WERI-Rb-1 (cell line): ENCODE results near the gene SNX32.

Experiments used
- DNase-seq: peaks from one replicate; pipeline ENCODE4 v3.0.0-alpha.2; 2020
- H3K27ac ChIP-seq: fragments of 250-450 bp; sonication (Bioruptor Pico); 2 replicates; pipeline ENCODE4 v1.5.1; 2020; ENCODE audit warnings: mild to moderate bottlenecking, moderate library complexity
- H3K27me3 ChIP-seq: fragments of 250-450 bp; sonication (Bioruptor Pico); 2 replicates; pipeline ENCODE4 v1.5.1; 2021; ENCODE audit warnings: mild to moderate bottlenecking, low read depth, moderate library complexity; ENCODE audit not compliant: insufficient read depth, severe bottlenecking
- H3K36me3 ChIP-seq: fragments of 250-450 bp; sonication (Bioruptor Pico); 2 replicates; pipeline ENCODE4 v1.5.1; 2020; ENCODE audit warnings: mild to moderate bottlenecking, moderate library complexity
- H3K4me3 ChIP-seq: 2 replicates; pipeline ENCODE4 v1.5.1; 2011; ENCODE audit warnings: low read depth, mild to moderate bottlenecking, control low read depth, low read length
- H3K9me3 ChIP-seq: fragments of 250-450 bp; sonication (Bioruptor Pico); 2 replicates; pipeline ENCODE4 v1.5.1; 2021; ENCODE audit warnings: mild to moderate bottlenecking, moderate library complexity; ENCODE audit not compliant: severe bottlenecking
- TF ChIP-seq, protein P1 (sequence below): IDR thresholded peaks from 2 replicates; pipeline ENCODE4 v1.5.1; 2011; ENCODE audit warnings: low read depth, mild to moderate bottlenecking, control low read depth, inconsistent platforms, low read length

Gene SNX32

DNA sequence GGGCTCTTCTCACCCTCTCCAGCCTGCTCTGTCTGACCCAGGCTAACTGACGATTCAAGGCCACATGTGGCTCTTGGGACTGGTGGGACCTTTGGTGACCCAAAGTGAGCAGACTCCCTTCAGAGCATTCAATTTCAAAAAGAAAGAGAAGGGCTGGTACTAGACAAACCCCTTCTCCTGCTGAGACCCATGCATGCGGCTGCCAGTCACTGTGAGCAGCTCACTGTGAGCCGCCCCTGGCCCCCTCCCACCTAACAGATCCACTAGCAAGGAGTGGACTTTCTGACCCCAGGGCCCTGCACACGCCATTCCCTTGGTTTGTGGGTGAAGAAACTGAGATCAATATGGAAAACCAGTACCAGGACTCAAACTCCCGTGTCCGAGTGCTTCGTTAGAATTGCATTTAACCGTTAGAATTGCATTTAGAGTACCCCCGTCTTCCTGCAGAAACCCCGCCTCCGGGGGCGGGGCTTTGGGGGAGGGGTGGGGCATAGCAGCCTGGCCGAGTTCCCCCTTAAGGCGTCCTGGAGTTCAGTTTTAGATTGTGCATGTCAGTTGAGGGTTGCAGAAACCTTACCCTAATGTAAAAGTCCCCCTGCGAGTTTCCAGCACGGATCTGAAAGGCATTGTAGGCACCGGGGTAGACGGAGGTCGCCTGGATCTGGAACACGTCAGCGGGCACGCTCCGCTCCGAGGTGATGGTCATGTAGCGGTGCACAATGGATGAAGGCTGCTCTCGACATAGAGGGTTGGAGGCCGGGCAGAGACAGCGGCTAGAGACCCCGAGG is 33.7 kb downstream of the SNX32 start:
- TF ChIP-seq, protein P1, sequence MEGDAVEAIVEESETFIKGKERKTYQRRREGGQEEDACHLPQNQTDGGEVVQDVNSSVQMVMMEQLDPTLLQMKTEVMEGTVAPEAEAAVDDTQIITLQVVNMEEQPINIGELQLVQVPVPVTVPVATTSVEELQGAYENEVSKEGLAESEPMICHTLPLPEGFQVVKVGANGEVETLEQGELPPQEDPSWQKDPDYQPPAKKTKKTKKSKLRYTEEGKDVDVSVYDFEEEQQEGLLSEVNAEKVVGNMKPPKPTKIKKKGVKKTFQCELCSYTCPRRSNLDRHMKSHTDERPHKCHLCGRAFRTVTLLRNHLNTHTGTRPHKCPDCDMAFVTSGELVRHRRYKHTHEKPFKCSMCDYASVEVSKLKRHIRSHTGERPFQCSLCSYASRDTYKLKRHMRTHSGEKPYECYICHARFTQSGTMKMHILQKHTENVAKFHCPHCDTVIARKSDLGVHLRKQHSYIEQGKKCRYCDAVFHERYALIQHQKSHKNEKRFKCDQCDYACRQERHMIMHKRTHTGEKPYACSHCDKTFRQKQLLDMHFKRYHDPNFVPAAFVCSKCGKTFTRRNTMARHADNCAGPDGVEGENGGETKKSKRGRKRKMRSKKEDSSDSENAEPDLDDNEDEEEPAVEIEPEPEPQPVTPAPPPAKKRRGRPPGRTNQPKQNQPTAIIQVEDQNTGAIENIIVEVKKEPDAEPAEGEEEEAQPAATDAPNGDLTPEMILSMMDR, result no peak
- DNase-seq, result no peak
- no peak overlapping the region for H3K27ac ChIP-seq
- no peaks in the 10 kb centered on the region for H3K27me3 ChIP-seq
- no peaks in the 10 kb centered on the region for H3K9me3 ChIP-seq
- H3K36me3 ChIP-seq, result peaks cover 56% of the 10 kb centered on the region
- H3K4me3 ChIP-seq, result no peak overlapping the region

DNA sequence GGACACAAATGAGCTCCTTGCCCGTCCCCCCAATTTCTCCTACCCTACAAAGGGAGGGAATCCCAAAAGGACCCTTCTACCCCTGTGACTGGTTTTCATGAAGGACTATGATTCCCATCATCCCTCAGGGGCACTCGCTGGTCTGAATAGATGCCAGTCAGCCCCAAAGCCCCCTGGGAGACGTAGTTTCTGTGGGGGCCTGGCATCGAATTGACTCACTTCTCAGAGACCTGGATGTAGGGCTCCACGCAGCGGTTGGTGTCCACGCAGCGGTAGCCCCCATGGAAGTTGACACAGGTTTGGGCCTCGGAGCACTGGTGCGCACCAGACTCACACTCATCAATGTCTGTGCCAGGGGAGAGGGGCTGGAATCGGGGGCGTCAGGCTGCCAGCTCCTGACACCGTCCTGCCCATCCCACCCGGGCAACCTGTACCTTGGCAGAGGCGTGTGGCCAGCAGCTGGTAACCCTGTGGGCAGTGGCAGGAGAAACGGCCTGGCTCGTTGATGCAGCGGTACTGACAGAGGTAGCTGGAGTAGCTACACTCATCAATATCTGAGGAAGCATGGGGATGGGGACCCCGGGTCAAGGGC is 34.4 kb downstream of the SNX32 start:
- no peaks in the 10 kb centered on the region for H3K27me3 ChIP-seq
- TF ChIP-seq, protein P1, result no peak
- DNase-seq, result no peak
- H3K9me3 ChIP-seq, result no peaks in the 10 kb centered on the region
- peaks cover 49% of the 10 kb centered on the region for H3K36me3 ChIP-seq
- H3K27ac ChIP-seq, result no peak overlapping the region
- no peak overlapping the region for H3K4me3 ChIP-seq

DNA sequence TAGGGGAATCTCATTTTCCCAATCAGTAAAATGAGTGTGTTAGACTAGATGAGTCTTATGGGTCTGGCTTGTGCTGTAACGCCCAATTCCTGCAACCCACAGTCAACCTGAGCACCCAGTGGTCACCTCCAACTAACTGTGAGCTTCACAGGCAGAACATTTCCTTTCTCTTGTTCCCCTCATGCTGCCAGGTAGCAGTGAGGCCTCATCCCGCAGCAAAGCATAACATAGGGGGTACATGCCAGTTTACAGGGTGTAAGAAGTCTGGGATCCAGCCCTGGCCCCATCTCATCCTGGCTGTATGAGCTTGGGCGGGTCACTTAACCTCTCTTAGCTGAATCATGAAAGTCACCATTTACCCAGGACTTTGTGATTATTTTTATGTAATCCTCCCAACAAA is 35.1 kb downstream of the SNX32 start:
- no peaks in the 10 kb centered on the region for H3K9me3 ChIP-seq
- TF ChIP-seq, protein P1, result no peak
- H3K36me3 ChIP-seq, result peaks cover 42% of the 10 kb centered on the region
- no peak overlapping the region for H3K4me3 ChIP-seq
- no peak for DNase-seq
- H3K27me3 ChIP-seq, result no peaks in the 10 kb centered on the region
- no peak overlapping the region for H3K27ac ChIP-seq

GRCh38 chr11:65869643-65870306 is 36.0 kb downstream of the SNX32 start:
- peaks cover 33% of the 10 kb centered on the region for H3K36me3 ChIP-seq
- TF ChIP-seq, protein P1, result no peak
- H3K27ac ChIP-seq, result no peak overlapping the region
- H3K4me3 ChIP-seq, result no peak overlapping the region
- DNase-seq, result no peak
- H3K27me3 ChIP-seq, result no peaks in the 10 kb centered on the region
- H3K9me3 ChIP-seq, result no peaks in the 10 kb centered on the region

DNA sequence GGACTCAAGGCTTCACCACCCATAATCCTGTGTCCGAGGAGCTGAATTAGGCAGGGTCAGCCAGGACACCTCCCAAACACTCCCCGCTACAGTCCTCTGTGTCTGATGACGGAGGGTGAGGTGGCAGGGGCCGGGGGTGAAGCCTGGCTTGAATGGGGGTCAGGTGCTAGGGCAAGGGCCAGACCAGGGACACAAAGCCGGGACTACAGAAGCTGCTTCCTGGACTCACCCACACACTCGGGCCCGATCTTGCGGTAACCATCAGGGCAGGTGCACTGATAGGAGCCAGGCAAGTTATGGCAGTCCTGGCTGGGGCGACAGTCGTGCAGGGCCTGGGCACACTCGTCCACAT is 36.5 kb downstream of the SNX32 start:
- Histone ChIP-seq H3K36me3 (peaks cover 28% of the 10 kb centered on the region), H3K4me3 (no peak overlapping the region), H3K9me3 (no peaks in the 10 kb centered on the region), H3K27me3 (no peaks in the 10 kb centered on the region), H3K27ac (no peak overlapping the region)
- no peak for DNase-seq
- TF ChIP-seq, protein P1, result no peak
